Kidney (tissue), 14 donors: Measurements from ENCODE around the gene EXOSC2. TPM values are rescaled to one million over a fixed set of nuclear protein-coding genes. Genes with fewer than 3 reads are reported as not detected.

Experiments used
- DNase-seq, 5 donors: peaks; one replicate each; pipeline ENCODE4 v3.0.0-alpha.2; 2013 to 2020
- FAIRE-seq: peaks from 2 replicates; lab custom pipeline; 2012; peaks lifted over from hg19 to GRCh38; lab: Jason Lieb, UNC
- H3K27ac ChIP-seq, 2 donors: one replicate each; pipeline ENCODE4 v1.7.0; 2013; ENCODE audit warnings: low read depth in 2 of 2, low read length in 2 of 2, inconsistent platforms in 1 of 2
- H3K27me3 ChIP-seq: one replicate; pipeline ENCODE4 v1.7.1; 2013; ENCODE audit warnings: low read length, inconsistent platforms; ENCODE audit not compliant: control insufficient read depth, insufficient read depth
- H3K36me3 ChIP-seq, 3 donors: one replicate each; pipeline versions ENCODE4 v1.7.0 to v1.7.1; 2013; ENCODE audit warnings: low read length in 3 of 3, control low read depth in 1 of 3, inconsistent platforms in 1 of 3; ENCODE audit not compliant: insufficient read depth in 3 of 3, control insufficient read depth in 2 of 3
- H3K4me1 ChIP-seq, 3 donors: one replicate each; pipeline versions ENCODE4 v1.7.0 to v1.7.1; 2013; ENCODE audit warnings: low read length in 3 of 3, inconsistent platforms in 1 of 3, low read depth in 1 of 3; ENCODE audit not compliant: control insufficient read depth in 2 of 3, insufficient read depth in 2 of 3
- H3K4me3 ChIP-seq, 3 donors: one replicate each; pipeline versions ENCODE4 v1.7.0 to v1.8.1; 2013; ENCODE audit warnings: low read length in 3 of 3, control low read depth in 1 of 3, inconsistent platforms in 1 of 3
- H3K9ac ChIP-seq, 3 donors: one replicate each; pipeline versions ENCODE4 v1.7.0 to v1.7.1; 2013; ENCODE audit warnings: low read length in 3 of 3, control low read depth in 1 of 3, inconsistent platforms in 1 of 3
- H3K9me3 ChIP-seq, 3 donors: one replicate each; pipeline versions ENCODE4 v1.7.0 to v1.7.1; 2013; ENCODE audit warnings: low read length in 3 of 3, control low read depth in 1 of 3, inconsistent platforms in 1 of 3; ENCODE audit not compliant: control insufficient read depth in 2 of 3, insufficient read depth in 1 of 3
- intact Hi-C: fragments of 100-400 bp; cut with DNase I; formaldehyde crosslinking; loops from one replicate; pipeline ENCODE4 v1.11.1; 2022
- polyA plus RNA-seq: library from polyadenylated mRNA; stranded (reverse); fragments of 350-450 nt; fragmentation: Illumina TruSeq; extraction: RNeasy Lipid Tissue Mini Kit (QIAGEN cat#74804); gene quantifications from one replicate; pipeline ENCODE4 v1.2.3, GENCODE V29; 2014; ENCODE audit warnings: low read depth, low replicate concordance; ENCODE audit not compliant: insufficient read depth
- total RNA-seq: library from RNA; stranded (reverse); fragmentation: NEBNext Ultra II Directional; extraction: Animal tissue kit (Norgen Biotek cat#: 25700); gene quantifications from one replicate; pipeline ENCODE4 v1.2.1, GENCODE V29; 2021
- TF ChIP-seq, protein P1 (sequence below): IDR thresholded peaks from 3 replicates; pipeline ENCODE4 v1.5.1; 2012; ENCODE audit warnings: mild to moderate bottlenecking, moderate library complexity, borderline replicate concordance; ENCODE audit not compliant: insufficient read depth; ENCODE audit errors: extremely low read depth
- donor health status: control.
- donor health status: control.
- donor health status: control.
- donor health status: control.
- donor health status: control.
- donor health status: DM: yes; HTN: yes; CAD: no.
- donor health status: Normal renal cell carcinoma (clear cell type).

The EXOSC2 gene
- total and polyA plus RNA-seq, 2 donors from 2014 or later, result 13.0 to 26.4 TPM

DNA sequence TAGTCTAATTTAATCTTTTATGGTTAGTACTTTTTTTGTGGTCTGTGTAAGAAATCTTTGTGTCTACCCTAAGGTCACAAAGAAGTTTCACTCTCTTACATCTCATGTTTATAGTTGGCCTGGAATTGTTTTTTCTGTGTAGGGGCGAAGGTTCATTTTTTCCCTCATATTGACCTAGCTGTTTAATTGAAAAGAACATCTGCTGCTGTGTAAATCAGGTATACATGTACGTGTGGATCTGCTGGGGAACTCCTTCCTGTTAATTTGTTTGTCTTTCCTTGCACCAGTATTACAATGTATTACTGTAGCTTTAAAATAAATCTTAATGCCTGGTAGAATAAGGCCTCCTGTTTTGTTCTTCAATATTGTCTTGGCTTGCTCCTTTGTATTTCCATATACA is 37.8 kb downstream of the EXOSC2 start:
- DNase-seq (no peak), FAIRE-seq (no peak)
- Histone ChIP-seq H3K9me3 (no peaks in the 10 kb centered on the region), H3K4me1 (peaks cover 0 to 4% (median 2%) of the 10 kb centered on the region in 3 donors), H3K27ac (no peak overlapping the region), H3K4me3 (no peak overlapping the region), H3K36me3 (no peaks in the 10 kb centered on the region), H3K9ac (no peak overlapping the region), H3K27me3 (no peaks in the 10 kb centered on the region)
- TF ChIP-seq, protein P1, sequence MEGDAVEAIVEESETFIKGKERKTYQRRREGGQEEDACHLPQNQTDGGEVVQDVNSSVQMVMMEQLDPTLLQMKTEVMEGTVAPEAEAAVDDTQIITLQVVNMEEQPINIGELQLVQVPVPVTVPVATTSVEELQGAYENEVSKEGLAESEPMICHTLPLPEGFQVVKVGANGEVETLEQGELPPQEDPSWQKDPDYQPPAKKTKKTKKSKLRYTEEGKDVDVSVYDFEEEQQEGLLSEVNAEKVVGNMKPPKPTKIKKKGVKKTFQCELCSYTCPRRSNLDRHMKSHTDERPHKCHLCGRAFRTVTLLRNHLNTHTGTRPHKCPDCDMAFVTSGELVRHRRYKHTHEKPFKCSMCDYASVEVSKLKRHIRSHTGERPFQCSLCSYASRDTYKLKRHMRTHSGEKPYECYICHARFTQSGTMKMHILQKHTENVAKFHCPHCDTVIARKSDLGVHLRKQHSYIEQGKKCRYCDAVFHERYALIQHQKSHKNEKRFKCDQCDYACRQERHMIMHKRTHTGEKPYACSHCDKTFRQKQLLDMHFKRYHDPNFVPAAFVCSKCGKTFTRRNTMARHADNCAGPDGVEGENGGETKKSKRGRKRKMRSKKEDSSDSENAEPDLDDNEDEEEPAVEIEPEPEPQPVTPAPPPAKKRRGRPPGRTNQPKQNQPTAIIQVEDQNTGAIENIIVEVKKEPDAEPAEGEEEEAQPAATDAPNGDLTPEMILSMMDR, result no peak
- intact Hi-C loops, result no loop called here

DNA sequence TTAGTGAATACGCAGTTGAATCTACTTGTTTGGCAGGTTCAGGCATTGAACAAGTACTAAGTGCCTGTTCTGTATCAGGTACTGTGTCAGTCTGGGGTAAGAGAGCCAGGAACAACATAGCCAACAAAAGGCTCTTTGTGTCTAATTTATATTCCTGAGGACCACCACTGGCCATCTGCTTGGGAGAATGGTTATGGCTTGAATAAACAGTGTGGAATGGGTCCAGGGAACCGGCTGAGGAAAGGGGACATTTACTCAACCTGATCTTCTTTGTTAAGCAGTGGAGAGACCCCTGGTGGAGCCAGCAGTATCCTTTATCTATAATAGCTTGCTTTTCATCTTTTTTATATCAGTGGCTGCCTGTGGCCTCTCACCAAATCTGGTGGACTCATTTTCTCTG is 38.6 kb downstream of the EXOSC2 start:
- FAIRE-seq, result no peak
- TF ChIP-seq, protein P1, result no peak
- no peak overlapping the region for H3K9ac ChIP-seq

DNA sequence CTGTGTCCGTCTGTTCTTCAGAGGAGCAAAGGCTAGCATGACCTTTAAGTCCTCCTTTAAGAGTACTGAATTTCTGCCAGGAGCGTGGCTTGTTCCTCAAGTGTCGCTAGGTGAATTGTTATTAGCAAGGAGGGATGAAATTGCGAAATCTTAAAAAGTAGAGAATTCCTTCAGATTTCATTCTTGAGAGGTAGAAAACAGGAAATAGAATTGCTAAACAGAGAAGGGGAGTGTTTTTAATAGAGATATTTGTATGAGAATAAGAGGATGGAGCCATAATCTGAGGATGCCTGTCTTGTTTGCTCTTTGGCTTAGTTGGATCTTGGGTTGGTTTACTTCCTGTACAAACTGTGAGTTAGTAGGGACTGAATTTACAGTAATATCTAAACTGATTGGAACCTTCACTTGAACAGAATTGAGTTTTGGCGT is 39.2 kb downstream of the EXOSC2 start:
- Histone ChIP-seq H3K9ac (no peak overlapping the region), H3K27ac (no peak overlapping the region), H3K4me1 (peaks cover 0 to 4% (median 2%) of the 10 kb centered on the region in 3 donors), H3K4me3 (no peak overlapping the region), H3K27me3 (no peaks in the 10 kb centered on the region), H3K36me3 (no peaks in the 10 kb centered on the region), H3K9me3 (no peaks in the 10 kb centered on the region)
- DNase-seq (no peak), FAIRE-seq (no peak)
- intact Hi-C loops, result no loop called here
- TF ChIP-seq, protein P1, result no peak

More for the DNA sequence above, 38.6 kb downstream of the EXOSC2 start:
- H3K27ac ChIP-seq, result no peak overlapping the region
- no peak for DNase-seq
- no peak overlapping the region for H3K4me3 ChIP-seq
- H3K27me3 ChIP-seq, result no peaks in the 10 kb centered on the region
- intact Hi-C loops, result no loop called here
- H3K9me3 ChIP-seq, result no peaks in the 10 kb centered on the region
- peaks cover 0 to 4% (median 2%) of the 10 kb centered on the region in 3 donors for H3K4me1 ChIP-seq
- no peaks in the 10 kb centered on the region for H3K36me3 ChIP-seq

DNA sequence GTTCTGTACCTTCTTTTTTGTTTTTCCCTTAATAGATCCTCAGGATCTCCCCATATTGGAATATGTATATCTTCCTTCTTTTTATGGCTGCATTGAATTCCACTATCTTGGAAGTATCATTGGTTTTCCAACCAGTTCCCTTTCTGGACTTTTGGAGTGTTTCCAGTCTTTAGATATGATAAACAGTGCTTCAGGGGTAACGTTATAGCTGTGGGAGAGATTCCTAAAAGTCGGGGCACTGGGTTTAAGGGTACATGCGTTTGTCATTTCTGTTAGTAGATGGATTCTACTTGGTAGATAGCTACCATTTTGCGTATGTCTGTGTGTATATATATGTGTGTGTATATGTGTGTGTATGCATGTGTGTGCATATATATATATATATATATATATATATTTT is 42.0 kb downstream of the EXOSC2 start:
- peaks cover 0 to 4% (median 2%) of the 10 kb centered on the region in 3 donors for H3K4me1 ChIP-seq
- TF ChIP-seq, protein P1, result no peak
- H3K9me3 ChIP-seq, result no peaks in the 10 kb centered on the region
- no peaks in the 10 kb centered on the region for H3K27me3 ChIP-seq
- intact Hi-C loops, result no loop called here
- FAIRE-seq, result no peak
- no peaks in the 10 kb centered on the region for H3K36me3 ChIP-seq
- no peak overlapping the region for H3K4me3 ChIP-seq
- no peak overlapping the region for H3K27ac ChIP-seq
- H3K9ac ChIP-seq, result no peak overlapping the region
- no peak for DNase-seq
